Upper lobe of left lung (tissue), 4 donors: ENCODE results near the gene ABCG1.

Experiments
- CTCF ChIP-seq, 6 experiments: fragments of 450-650 bp in 4 of 6; fragments of 200-600 bp in 2 of 6; sonication (generic) in 2 of 6; IDR thresholded peaks; one replicate each; pipeline ENCODE4 v1.5.1; 2016 to 2019; ENCODE audit warnings: antibody characterized with exemption in 6 of 6
- EP300 ChIP-seq, 4 donors: sonication (generic); formaldehyde crosslinking; IDR thresholded peaks; one replicate each; pipeline ENCODE4 v1.5.1; 2017; ENCODE audit warnings: antibody characterized with exemption in 4 of 4, control low read depth in 2 of 4
- POLR2A ChIP-seq, 4 donors: fragments of 450-650 bp; IDR thresholded peaks; one replicate each; pipeline ENCODE4 v1.5.1; 2016 to 2017; ENCODE audit warnings: antibody characterized with exemption in 4 of 4, mild to moderate bottlenecking in 2 of 4
- POLR2AphosphoS5 ChIP-seq, 2 donors: sonication (generic); formaldehyde crosslinking; IDR thresholded peaks; one replicate each; pipeline ENCODE4 v1.5.1; 2017; ENCODE audit warnings: antibody characterized with exemption in 2 of 2

- TF ChIP-seq CTCF (IDR thresholded peaks at IDR 0.05) = no peak
- no peak for TF ChIP-seq POLR2A (IDR thresholded peaks at IDR 0.05)
- TF ChIP-seq EP300 (IDR thresholded peaks at IDR 0.05) = no peak
- no peak for TF ChIP-seq POLR2AphosphoS5 (IDR thresholded peaks at IDR 0.05)
Measured at GRCh38 chr21:42298657-42299056, 79.7 kb downstream of the ABCG1 start.
